GM12865 (cell line): Measurements from ENCODE around the gene SLC39A7.
A peak's percentile ranks its signal among the peaks of the same experiment; 100 is the strongest.

Experiments
- DNase-seq: peaks from one replicate; pipeline ENCODE4 v3.0.0; 2010; ENCODE audit warnings: low read depth
- H3K4me3 ChIP-seq: 2 replicates; pipeline ENCODE4 v1.5.1; 2011; ENCODE audit warnings: mild to moderate bottlenecking, low read depth, low read length, control low read depth
- CTCF ChIP-seq: IDR thresholded peaks from 2 replicates; pipeline ENCODE4 v1.5.1; 2011; ENCODE audit warnings: low read length, control low read depth, low read depth, inconsistent platforms; ENCODE audit not compliant: insufficient read depth; ENCODE audit errors: missing control alignments

SLC39A7 gene

DNA sequence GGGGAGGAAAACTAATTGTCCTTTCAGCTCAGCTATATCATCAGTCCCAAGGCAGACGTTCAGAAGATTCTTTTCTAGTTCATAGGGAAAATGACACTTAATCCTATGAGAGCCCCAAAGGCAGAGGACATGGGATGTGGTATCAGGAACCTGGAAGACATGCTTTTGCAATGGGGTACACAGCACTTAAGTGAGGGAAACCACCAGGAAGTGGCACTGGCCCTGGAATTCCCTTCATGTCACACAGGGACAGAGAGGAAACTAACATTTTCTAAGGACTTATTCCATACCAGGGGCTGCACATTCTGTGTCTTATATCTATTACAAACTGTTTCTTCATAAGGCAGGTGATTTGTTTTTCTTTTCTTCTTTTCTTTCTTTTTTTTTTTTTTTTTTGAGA lies 42.8 kb downstream of the SLC39A7 start:
- no peak overlapping the region for H3K4me3 ChIP-seq
- DNase-seq, result no peak
- TF ChIP-seq CTCF, result no peak

DNA sequence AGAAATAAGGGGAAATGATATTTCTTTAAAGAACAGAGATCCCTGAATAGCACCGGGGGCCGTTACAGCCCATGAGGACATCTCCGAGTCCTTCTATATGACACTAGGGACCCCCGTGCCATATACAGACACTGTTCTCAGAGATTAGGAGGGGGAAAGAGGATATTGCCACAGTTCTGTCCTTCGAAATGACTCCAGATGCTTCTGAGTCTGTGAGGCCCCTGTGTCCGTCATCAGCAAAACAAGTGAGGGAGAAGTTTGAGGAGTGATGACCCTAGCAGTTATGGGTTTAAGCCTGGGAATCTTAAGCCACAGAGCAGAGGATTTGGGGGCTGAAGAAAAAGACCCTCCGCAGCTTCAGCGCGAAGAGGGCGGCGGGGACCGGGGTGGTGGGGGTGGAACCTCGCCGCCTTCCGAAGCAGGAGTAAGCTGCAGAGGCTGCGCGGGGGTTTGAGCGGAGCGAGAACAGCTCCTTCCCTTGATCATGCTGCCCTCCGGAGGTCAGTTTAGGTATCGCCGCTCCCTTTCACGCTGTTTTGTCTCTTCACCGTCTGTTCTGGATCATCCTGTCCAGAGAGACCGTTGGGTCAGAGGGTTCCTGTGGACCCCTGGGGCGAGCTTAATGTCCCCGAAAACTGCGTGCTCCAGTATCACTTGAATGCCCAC lies 47.4 kb downstream of the SLC39A7 start:
- TF ChIP-seq CTCF, result peak; percentile 96
- peak; percentile 92 for DNase-seq
- H3K4me3 ChIP-seq, result peak overlapping the region; percentile 69

- DNase-seq, result no peak
- peak overlapping the region; percentile 69 for H3K4me3 ChIP-seq
- TF ChIP-seq CTCF, result no peak
Measured at GRCh38 chr6:33248643-33248931, 47.9 kb downstream of the SLC39A7 start.

GRCh38 chr6:33248932-33249731 lies 48.5 kb downstream of the SLC39A7 start:
- peak overlapping the region; percentile 80 for H3K4me3 ChIP-seq

DNA sequence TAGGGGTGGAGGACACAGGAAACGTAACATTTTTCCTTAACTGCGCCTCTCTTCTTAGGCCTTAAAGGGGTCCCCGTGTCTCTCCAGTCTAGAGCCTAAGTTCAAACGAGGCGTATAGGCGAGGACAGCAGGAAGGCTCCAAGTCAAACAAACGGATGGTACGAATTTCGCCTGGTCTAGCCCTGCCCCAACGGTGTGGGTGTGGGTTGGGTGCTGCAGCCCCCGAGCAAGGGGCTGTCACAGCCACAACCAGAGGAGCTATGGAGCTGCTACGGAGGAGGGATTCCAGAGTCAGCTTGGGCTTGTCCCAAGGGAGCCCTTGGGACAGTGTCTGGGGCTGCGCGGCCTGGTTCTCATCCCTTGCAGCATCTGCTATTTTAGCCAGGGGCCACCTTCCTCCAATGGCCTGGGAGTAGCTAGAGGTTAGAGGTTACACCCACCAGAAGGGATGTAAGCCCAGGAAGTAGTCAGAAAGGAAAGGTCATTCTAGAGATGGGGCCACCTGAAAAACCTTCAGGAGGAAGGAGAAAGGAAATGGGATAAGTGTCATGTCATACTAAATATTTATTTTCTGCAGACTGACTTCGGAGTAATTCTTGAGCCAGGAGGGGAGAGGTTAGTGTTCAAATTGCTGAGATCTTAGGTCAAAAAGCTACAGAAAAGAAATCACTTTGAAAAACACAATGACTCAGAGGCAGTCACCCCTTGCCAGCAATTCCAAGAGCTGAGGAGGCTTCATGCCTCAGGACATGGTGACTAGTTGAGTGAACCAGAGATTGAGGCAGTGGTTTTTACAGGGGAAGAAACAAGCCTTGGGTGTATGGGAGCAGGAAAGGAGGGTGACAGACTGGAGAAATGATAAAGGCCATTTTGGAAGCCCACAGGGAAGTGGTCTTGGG lies 49.3 kb downstream of the SLC39A7 start:
- TF ChIP-seq CTCF, result no peak
- peak overlapping the region; percentile 80 for H3K4me3 ChIP-seq
- DNase-seq, result no peak

More at GRCh38 chr6:33248932-33249731, 48.5 kb downstream of the SLC39A7 start:
- no peak for TF ChIP-seq CTCF
- peak; percentile 99 for DNase-seq

DNA sequence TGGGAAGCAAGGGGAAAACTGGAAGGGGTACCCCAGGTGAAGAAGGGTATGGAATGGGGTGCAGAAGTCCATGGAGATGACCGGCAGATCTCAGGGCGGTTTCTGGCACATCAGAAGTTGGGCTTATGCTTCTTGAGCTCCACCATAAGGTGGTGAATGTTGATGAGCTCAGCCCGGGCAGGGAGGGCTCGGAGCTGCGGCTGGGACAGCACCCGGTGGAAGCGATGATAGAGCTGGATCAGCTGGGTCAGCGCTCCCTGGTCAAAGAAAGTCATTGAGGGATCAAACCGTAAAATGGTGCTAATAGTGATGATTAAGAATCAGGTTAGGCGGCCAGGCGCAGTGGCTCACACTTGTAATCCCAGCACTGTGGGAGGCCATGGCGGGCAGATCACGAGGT lies 50.1 kb downstream of the SLC39A7 start:
- TF ChIP-seq CTCF, result no peak
- DNase-seq, result no peak
- no peak overlapping the region for H3K4me3 ChIP-seq
